ENCODE data around the gene TMEM258.

Gene TMEM258

DNA sequence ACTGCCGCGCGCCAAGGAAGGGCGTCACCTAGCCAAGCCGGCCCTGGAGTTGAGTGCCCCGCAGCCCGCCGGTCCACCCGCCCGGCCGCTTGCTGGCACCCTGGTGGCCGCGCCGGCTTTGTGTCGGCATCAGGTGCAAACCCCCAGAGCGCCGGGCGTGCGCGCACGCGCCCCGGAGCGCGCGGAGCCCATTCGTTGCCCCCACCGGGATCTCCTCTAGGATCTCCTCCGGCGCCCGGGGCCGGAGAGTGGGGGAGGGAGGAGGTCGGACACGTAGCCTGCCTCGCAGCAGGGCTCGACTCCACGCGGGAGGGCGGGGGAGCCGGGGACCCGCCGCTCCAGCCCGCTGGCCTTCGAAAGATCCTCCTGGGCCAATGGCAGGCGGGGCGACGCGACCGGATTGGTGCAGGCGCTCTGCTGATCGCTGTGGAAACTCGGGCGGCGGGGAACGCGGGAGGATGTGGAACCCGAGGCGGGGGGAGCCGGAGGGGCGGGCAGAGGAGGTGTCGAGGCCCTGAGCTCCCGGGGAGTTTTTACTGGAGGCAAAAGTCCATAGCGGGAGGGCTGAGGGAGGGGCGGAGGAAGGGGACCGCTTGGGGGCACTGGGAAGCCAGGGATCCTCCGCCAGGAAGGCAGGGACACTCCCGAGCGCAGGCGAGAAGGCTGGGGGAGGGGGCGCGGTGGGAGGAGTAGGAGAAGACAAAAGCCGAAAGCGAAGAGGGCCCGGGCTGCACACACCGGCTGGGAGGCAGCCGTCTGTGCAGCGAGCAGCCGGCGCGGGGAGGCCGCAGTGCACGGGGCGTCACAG lies 35.4 kb upstream of the TMEM258 start, which contains the start of gene FADS2:
TSS of gene FADS2 (plus strand) at position 730 of the 808 bp plus-strand sequence. CDS start 91 bp downstream, outside the sequence.
- peak; percentile 93 for DNase-seq
- no peaks in the 10 kb centered on the region for H3K27me3 ChIP-seq
- peak within 1 kb of the TSS; percentile 85 for H3K4me3 ChIP-seq (ENCODE audit: low read depth, low read length)
- TF ChIP-seq, protein P1, sequence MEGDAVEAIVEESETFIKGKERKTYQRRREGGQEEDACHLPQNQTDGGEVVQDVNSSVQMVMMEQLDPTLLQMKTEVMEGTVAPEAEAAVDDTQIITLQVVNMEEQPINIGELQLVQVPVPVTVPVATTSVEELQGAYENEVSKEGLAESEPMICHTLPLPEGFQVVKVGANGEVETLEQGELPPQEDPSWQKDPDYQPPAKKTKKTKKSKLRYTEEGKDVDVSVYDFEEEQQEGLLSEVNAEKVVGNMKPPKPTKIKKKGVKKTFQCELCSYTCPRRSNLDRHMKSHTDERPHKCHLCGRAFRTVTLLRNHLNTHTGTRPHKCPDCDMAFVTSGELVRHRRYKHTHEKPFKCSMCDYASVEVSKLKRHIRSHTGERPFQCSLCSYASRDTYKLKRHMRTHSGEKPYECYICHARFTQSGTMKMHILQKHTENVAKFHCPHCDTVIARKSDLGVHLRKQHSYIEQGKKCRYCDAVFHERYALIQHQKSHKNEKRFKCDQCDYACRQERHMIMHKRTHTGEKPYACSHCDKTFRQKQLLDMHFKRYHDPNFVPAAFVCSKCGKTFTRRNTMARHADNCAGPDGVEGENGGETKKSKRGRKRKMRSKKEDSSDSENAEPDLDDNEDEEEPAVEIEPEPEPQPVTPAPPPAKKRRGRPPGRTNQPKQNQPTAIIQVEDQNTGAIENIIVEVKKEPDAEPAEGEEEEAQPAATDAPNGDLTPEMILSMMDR (IDR thresholded peaks at IDR 0.05; ENCODE audit: low read depth, low read length) = no peak
- no peaks in the 10 kb centered on the region for H3K36me3 ChIP-seq
- H3K9me3 ChIP-seq = no peaks in the 10 kb centered on the region
- no peaks in the 10 kb centered on the region for H3K4me1 ChIP-seq

- Histone ChIP-seq H3K27me3 (no peaks in the 10 kb centered on the region), H3K36me3 (no peaks in the 10 kb centered on the region), H3K4me3 (ENCODE audit: low read depth, low read length) (peak overlapping the region; percentile 85), H3K4me1 (no peaks in the 10 kb centered on the region), H3K9me3 (no peaks in the 10 kb centered on the region)
- DNase-seq = no peak
- TF ChIP-seq, protein P1 (IDR thresholded peaks at IDR 0.05; ENCODE audit: low read depth, low read length) = no peak
Observed at GRCh38 chr11:61826930-61827570, 34.7 kb upstream of the TMEM258 start.

GRCh38 chr11:61820174-61820573 lies 27.8 kb upstream of the TMEM258 start:
- Histone ChIP-seq H3K36me3 (no peaks in the 10 kb centered on the region), H3K4me1 (no peaks in the 10 kb centered on the region), H3K27me3 (no peaks in the 10 kb centered on the region), H3K4me3 (ENCODE audit: low read depth, low read length) (no peak overlapping the region), H3K9me3 (no peaks in the 10 kb centered on the region)
- no peak for DNase-seq
- TF ChIP-seq, protein P1 (IDR thresholded peaks at IDR 0.05; ENCODE audit: low read depth, low read length) = no peak

GRCh38 chr11:61817471-61818202 lies 25.2 kb upstream of the TMEM258 start:
- Histone ChIP-seq H3K9me3 (no peaks in the 10 kb centered on the region), H3K27me3 (no peaks in the 10 kb centered on the region), H3K4me1 (no peaks in the 10 kb centered on the region), H3K36me3 (peaks cover 14% of the 10 kb centered on the region), H3K4me3 (ENCODE audit: low read depth, low read length) (peak overlapping the region; percentile 55)
- TF ChIP-seq, protein P1 (IDR thresholded peaks at IDR 0.05; ENCODE audit: low read depth, low read length) = no peak
- no peak for DNase-seq

DNA sequence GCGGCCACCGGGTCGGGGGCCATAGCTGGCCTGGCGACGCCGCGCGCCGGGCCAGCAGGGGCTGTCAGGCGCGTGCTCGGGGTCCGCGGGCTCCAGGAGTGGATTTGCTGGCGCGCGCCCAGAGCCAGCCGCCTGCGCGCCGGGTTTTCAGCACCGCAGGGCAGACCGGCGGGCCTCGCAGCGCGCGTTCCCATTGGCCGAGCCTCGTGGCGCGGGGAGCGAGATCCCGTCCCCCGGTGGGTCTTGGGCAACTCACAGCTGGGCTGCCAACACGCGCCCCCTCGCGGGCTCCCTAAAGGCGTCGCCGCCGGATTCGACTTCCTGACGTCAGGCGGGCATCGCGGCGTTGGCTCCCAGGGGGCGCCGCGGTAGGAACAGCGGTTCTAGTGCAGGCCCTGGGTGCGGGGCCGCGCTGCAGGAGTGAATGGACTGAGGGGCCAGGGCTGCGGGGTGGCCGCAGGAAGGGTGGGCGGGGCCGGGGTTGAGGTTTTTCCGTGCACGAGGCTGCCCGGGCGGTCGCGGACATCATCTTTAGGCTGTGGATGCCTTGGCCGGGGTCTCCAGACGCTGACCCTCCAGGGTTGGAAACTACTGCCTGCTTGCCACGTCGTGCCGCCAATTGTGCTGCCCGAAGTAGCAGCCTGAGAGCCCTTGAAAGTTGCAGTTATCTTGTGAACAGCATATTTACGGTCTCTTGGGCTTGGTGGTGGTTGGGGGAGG lies 24.5 kb upstream of the TMEM258 start, which contains the start of gene FADS1:
TSS of gene FADS1 (minus strand) at position 268 of the 720 bp plus-strand sequence. CDS start at position 194, 74 bp downstream.
- Histone ChIP-seq H3K4me3 (ENCODE audit: low read depth, low read length) (peak within 1 kb of the TSS; percentile 81), H3K36me3 (peaks cover 21% of the 10 kb centered on the region), H3K4me1 (no peaks in the 10 kb centered on the region), H3K27me3 (no peaks in the 10 kb centered on the region), H3K9me3 (no peaks in the 10 kb centered on the region)
- DNase-seq = peak; percentile 96
- TF ChIP-seq, protein P1 (IDR thresholded peaks at IDR 0.05; ENCODE audit: low read depth, low read length) = peak; percentile 46
